Measurements from ENCODE around the gene CDK11B.
"Not testable (repeated sequence)": the region's sequence is repeated elsewhere in the genome, so short reads cannot be mapped to it uniquely, and the experiment has no call there.

Gene CDK11B

DNA sequence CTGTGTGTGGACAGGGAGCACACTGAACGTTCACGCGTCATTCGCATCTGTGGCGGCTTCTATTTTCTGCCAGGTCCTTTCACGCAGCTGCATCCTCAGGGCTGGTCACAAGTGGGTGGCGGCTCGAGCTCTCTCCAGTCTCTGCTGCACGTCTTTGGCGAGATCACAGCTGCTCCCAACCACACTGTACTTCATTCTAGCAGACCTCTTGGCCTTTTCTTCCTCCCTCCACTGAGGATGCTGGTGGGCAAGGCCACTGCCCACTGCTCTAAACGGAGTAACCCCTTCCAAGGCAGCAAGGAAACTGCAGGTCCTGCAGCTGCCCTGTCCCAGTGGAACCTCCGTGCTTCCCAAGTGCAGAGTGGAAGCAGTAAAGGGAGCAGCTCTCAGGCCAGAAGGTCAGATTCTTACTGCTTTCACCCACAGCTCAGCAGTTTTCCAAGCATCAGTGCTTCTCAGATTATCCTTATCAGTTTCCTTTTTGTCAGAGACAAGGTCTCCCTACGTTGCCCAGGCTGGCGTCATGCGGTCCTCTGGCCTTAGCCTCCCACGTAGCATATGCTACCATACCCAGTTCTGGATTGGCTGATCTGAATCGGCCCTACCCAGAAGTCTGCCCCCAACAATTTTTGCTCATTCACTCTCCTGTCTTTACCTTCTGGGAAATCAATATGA, 11.1 kb downstream of the CDK11B start:
- DNase-seq: not testable (repeated sequence)

DNA sequence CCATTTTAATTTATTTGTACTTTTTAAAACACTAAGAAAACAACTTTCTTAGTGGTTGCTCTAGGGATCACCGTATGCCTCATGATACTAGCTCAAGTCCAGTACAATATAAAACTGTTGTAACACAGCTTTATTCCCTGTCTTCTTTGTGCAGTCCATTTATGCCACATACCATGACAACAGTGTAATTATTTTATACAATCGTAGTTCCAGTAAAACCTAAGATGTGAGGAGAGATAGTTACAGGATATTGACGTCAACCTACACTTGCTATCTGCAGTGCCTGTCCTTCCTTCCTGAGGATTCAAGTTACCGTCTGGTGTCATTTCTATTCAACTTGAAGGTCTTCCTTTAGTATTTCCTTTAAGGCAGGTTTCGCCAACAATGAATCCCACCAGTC, 12.5 kb downstream of the CDK11B start:
- DNase-seq: not testable (repeated sequence)

GRCh38 chr1:1640711-1641461, 17.9 kb downstream of the CDK11B start:
- DNase-seq: not testable (repeated sequence)

GRCh38 chr1:1640081-1640480, 18.7 kb downstream of the CDK11B start:
- DNase-seq: not testable (repeated sequence)

DNA sequence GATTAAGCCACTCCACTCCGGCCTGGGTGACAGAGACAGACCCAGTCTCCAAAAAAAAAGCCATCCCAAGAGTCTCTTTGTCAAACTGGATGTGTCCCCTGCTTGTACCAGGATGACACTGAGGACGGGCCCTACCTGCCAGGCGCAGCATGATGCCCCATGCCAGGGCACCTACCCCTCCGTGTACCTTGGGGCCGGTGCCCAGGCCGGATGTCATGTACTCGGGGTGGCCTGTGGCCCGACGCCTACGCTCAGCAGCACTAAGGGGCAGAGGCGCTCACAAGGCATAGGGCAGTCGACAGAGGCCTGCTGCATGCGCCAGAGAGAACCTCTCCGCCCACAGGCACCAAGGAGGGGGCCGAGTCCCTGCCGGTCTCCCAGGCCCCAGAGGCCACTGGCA, 19.4 kb downstream of the CDK11B start:
- DNase-seq: not testable (repeated sequence)

- not testable (repeated sequence) for DNase-seq
Observed at GRCh38 chr1:1638528-1638927, 20.3 kb downstream of the CDK11B start.

DNA sequence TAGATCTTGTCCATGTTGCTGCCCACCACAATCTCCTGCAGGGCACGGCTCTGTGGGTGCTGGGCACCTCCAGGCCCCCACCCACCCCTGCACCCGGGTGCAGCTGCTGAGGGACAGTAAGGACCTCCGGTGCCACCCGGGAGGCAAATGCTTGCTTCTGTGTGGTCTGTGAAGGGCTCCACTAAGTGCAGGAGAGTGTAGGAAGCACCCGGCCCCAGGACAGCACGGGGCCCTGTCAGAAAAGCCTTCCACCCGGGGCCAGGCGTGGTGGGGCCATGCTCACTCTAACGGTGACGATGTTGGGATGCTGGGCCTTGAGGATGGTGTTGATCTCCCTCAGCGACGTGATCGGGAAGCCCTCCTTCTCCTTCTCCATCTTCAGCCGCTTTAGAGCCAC, 21.3 kb downstream of the CDK11B start:
- DNase-seq: not testable (repeated sequence)

DNA sequence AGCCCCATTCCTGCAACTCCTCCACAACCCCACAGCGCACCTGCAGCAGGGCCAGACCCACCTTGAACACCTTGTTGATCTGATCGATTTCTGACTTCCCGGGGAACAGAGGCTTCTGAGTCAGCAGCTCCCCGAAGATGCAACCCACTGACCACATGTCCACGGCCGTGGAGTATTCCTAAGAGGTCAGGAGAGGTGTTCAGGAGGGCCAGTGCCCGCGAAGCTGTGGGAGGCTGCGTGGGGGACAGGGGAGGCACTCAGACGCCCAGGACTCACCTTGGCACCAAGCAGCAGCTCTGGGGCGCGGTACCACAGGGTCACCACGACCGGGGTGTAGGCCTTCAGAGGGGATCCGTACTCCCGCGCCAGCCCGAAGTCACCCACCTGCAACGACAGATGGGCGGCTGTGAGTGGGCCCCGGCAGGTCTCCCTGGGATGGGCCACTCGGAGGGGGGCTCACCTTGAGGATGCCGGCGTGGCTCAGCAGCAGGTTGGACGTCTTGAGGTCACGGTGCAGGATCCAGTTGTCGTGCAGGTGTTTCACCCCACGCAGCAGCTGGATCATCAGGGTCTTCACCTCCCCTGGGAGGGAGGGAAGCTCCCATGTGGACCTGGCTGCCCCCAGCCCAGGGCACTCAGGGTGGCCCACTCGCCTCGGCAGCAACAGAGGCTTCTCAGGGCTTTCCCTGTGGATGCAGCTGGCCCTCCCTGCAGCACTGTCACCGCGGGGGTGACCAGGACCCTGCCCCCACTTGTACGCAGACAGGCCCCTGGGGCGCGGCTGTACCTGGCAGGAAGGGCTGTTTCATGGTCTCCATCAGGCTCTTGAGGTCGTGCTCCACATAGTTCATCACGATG, 22.0 kb downstream of the CDK11B start:
- DNase-seq: not testable (repeated sequence)

- DNase-seq: not testable (repeated sequence)
Observed at GRCh38 chr1:1634613-1635012, 24.2 kb downstream of the CDK11B start.

DNA sequence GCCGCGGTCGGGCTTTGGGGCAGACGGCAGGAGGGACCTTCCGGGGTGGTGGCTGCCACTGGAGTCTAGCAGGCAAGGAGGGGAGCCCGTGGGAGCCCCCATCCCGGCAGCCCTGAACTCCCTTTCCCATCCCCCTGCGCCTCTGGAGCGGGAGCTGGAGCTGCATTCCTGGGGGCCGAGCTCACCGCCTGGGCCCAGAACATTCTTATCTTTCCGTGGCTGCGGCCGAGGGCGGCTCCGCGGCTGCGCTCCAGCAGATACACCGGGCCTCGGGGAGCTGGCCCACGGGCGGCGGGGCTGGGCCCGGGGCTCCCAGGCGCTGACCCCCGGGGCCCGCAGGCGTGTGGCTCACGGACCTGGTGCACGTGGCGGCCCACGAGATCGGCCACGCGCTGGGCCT, 25.4 kb downstream of the CDK11B start:
- DNase-seq: not testable (repeated sequence)

- DNase-seq: no peak
Observed at GRCh38 chr1:1631782-1632420, 26.9 kb downstream of the CDK11B start, which contains the start of gene MMP23B. Gene MMP23B, plus strand, starts transcription at chr1:1632173. Its CDS starts 46 bp downstream, at chr1:1632219.

GRCh38 chr1:1630965-1631781, 27.6 kb downstream of the CDK11B start:
- DNase-seq: no peak

DNA sequence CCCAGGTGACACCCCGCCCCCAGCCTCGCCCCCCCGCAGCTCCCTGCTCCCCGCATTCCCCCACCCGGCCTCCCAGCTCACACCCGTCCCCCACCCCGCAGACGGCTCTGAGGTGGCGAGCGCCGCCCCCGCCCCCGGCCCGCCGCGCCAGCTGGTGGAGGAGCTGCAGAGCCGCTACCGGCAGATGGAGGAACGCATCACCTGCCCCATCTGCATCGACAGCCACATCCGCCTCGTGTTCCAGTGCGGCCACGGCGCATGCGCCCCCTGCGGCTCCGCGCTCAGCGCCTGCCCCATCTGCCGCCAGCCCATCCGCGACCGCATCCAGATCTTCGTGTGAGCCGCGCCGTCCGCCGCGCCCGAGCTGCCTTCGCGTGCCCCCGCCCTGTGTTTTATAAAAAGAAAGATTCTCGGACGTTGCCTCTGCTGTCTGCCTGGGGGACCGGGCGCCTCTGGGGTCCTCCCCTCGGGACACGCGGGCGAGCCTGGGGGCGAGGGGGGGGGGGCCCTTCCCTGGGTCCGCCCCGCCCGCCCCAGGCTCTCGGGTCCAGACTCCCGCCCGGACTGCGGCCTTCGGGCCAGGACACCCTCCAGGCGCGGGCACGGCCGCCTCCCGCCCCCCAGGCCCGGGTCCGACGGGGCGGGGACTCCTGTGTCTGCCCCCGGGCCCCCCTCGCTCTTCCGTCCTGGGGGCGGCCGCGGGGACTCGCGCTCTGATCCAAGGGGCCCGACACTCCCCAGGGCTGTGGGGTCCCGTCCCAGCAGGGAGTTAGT, 28.4 kb downstream of the CDK11B start:
- DNase-seq: no peak

DNA sequence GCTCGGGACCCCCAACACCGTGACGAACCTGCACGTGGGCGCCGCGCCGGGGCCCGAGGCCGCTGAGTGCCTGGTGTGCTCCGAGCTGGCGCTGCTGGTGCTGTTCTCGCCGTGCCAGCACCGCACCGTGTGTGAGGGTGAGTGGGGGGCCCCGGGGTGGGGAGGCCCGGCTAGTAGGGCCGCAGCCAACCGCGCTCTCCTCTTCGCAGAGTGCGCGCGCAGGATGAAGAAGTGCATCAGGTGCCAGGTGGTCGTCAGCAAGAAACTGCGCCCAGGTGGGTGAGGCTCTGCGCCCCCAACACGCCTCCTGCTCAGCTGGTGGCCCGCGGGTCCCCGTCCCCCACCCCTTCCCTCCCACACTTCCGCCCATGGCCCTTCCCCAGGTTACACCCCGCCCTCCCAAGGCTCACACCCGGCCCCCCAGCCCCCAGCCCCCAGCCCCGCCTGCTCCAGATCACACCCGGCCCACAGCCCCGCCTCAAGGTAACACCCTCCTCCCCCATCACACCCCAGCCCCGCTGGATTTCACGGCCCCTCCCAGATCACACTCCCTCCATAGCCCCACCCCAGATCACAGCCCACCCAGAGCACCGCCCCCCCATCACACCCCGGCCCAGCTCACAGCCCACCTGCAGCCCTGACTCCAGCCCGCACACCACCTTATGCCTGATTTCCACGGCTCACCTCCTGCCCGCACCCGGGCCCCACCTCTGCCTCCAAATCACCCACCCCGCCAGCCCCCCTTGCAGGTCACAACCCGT, 29.2 kb downstream of the CDK11B start:
- no peak for DNase-seq

GRCh38 chr1:1628754-1629429, 29.9 kb downstream of the CDK11B start:
- no peak for DNase-seq

- DNase-seq: no peak
Observed at GRCh38 chr1:1627829-1628753, 30.7 kb downstream of the CDK11B start.

GRCh38 chr1:1627261-1627828, 31.5 kb downstream of the CDK11B start:
- no peak for DNase-seq

Data from GDM1 (cell line).